ENCODE measurements around the gene PPP3CA. TPM values are rescaled to one million over a fixed set of nuclear protein-coding genes. Genes with fewer than 3 reads are reported as not detected.

The PPP3CA gene
- total and polyA plus RNA-seq, 2 of the 8 experiments (the other 6 are each of a cell fraction or from before 2014, with no cell fraction given), result 7.9 to 35.0 TPM

GRCh38 chr4:101142259-101142658 is 205.1 kb downstream of the PPP3CA start:
- Histone ChIP-seq H3K23me2 (ENCODE audit: low read depth, low read length) (no peaks in the 10 kb centered on the region), H2AFZ (ENCODE audit: low read length) (no peak overlapping the region), H3K23ac (ENCODE audit: insufficient read length) (no peak overlapping the region), H3K79me1 (ENCODE audit: low read depth, low read length) (no peaks in the 10 kb centered on the region; the same call in 1 of the 2 replicates), H3K9ac (replicated peaks in 1 of 4; ENCODE audit: extremely low read depth in 1 of 4, low read depth in 3 of 4, low read length in 3 of 4) (no peak overlapping the region), H4K20me1 (replicated peaks in 1 of 2; ENCODE audit: control insufficient read depth in 1 of 2, insufficient read depth in 2 of 2, low read length in 2 of 2) (no peaks in the 10 kb centered on the region), H2BK5ac (ENCODE audit: low read depth, low read length) (no peak overlapping the region), H4K8ac (ENCODE audit: extremely low read depth, insufficient read depth, low read length) (no peak overlapping the region), H3K4ac (replicated peaks; ENCODE audit: insufficient read length, low read depth, low read length) (no peak overlapping the region), H2BK120ac (replicated peaks; ENCODE audit: low read depth, low read length) (no peak overlapping the region), H4K91ac (replicated peaks; ENCODE audit: insufficient read length, low read length) (no peak overlapping the region), H3K14ac (ENCODE audit: insufficient read length) (no peak overlapping the region), H3K27ac (ENCODE audit: low read depth, low read length) (no peak overlapping the region), H3K56ac (replicated peaks; ENCODE audit: insufficient read length, low read depth, low read length) (no peak overlapping the region), H2AK5ac (ENCODE audit: low read depth, low read length) (no peak overlapping the region), H4K5ac (ENCODE audit: insufficient read length, low read depth, low read length) (no peak overlapping the region), H2BK15ac (ENCODE audit: low read length) (no peak overlapping the region), H3K4me2 (ENCODE audit: insufficient read depth in 1 of 2, low read depth in 2 of 2, low read length in 2 of 2) (no peak overlapping the region), H3K4me1 (replicated peaks in 1 of 4; ENCODE audit: control insufficient read depth in 3 of 4, insufficient read depth in 4 of 4, low read length in 3 of 4) (0 out of 7 replicates have a peak, but pooled peaks cover 0 to 2% (median under 1%) of the 10 kb centered on the region in 4 experiments), H2BK20ac (ENCODE audit: low read length) (no peak overlapping the region), H3K18ac (ENCODE audit: extremely low read depth, low read length) (no peak overlapping the region), H3K36me3 (ENCODE audit: control insufficient read depth in 2 of 4, insufficient read depth in 4 of 4, low read length in 3 of 4) (no peaks in the 10 kb centered on the region), H2BK12ac (ENCODE audit: low read depth, low read length) (no peak overlapping the region), H3K79me2 (ENCODE audit: control insufficient read depth in 1 of 2, insufficient read depth in 2 of 2, low read length in 2 of 2) (no peaks in the 10 kb centered on the region), H3K27me3 (replicated peaks in 1 of 4; ENCODE audit: control insufficient read depth in 3 of 4, extremely low read depth in 1 of 4, insufficient read depth in 3 of 4, low read length in 3 of 4) (no peaks in the 10 kb centered on the region), H3K9me3 (ENCODE audit: insufficient read depth in 2 of 2, low read depth in 1 of 2, low read length in 1 of 2) (no peaks in the 10 kb centered on the region), H3K4me3 (ENCODE audit: extremely low read depth in 1 of 4, insufficient read depth in 2 of 4, low read depth in 3 of 4, low read length in 4 of 4) (no peak overlapping the region)
- 92% methylated on average over 4 of the region's 4 CpGs; no CpG with 5 or more reads in 1 of the 2 experiments for WGBS, 2 experiments (ENCODE audit: extremely low coverage in 1 of 2, insufficient coverage in 1 of 2, insufficient read length in 1 of 2, insufficient replicate concordance in 2 of 2, low coverage in 1 of 2, low lambda C conversion rate in 2 of 2, missing lambda C conversion rate in 1 of 2)
- TF ChIP-seq JUN (IDR thresholded peaks at IDR 0.05; ENCODE audit: low read depth, low read length), result no peak
- TF ChIP-seq TCF12 (IDR thresholded peaks at IDR 0.05; ENCODE audit: low read depth, low read length), result no peak
- no peak for TF ChIP-seq POU5F1 (IDR thresholded peaks at IDR 0.05; ENCODE audit: low read depth, low read length)
- TF ChIP-seq SRF (IDR thresholded peaks at IDR 0.05; ENCODE audit: low read depth, low read length), result no peak
- TF ChIP-seq SIX5 (IDR thresholded peaks at IDR 0.05; ENCODE audit: low read depth, low read length), result no peak
- TF ChIP-seq TAF1 (IDR thresholded peaks at IDR 0.05; ENCODE audit: low read depth, low read length), result no peak
- TF ChIP-seq CBX8 (IDR thresholded peaks at IDR 0.05; ENCODE audit: borderline replicate concordance, low read depth, low read length), result no peak
- no peak for TF ChIP-seq SIN3A (conservative IDR thresholded peaks at IDR 0.05 in 1 of 2, IDR thresholded peaks at IDR 0.05 in 1 of 2; ENCODE audit: low read depth in 1 of 2, low read length in 2 of 2)
- TF ChIP-seq TBP (IDR thresholded peaks at IDR 0.05; ENCODE audit: low read depth, low read length), result no peak
- TF ChIP-seq CBX5 (IDR thresholded peaks at IDR 0.05; ENCODE audit: low read depth, low read length), result no peak
- no peak for TF ChIP-seq RBBP5 (IDR thresholded peaks at IDR 0.05; ENCODE audit: borderline replicate concordance, low read depth, low read length)
- TF ChIP-seq, protein P1, sequence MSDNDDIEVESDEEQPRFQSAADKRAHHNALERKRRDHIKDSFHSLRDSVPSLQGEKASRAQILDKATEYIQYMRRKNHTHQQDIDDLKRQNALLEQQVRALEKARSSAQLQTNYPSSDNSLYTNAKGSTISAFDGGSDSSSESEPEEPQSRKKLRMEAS (IDR thresholded peaks at IDR 0.05), result no peak
- no peak for TF ChIP-seq EZH2 (IDR thresholded peaks at IDR 0.05; ENCODE audit: low read depth, low read length, severe bottlenecking)
- TF ChIP-seq RXRA (IDR thresholded peaks at IDR 0.05; ENCODE audit: insufficient read depth, low read depth, low read length), result no peak
- DNase-seq (ENCODE audit: low read depth in 1 of 2, low spot score in 2 of 2) (no peak), FAIRE-seq (no peak)
- ChIA-PET POLR2A (ENCODE audit: partially characterized antibody) (no interaction called here), CTCF (ENCODE audit: partially characterized antibody) (interaction anchor here (0.5 kb wide), 1 partner anchor 716 kb away, joined by 3 read pairs; no protein-coding TSS in a partner anchor)

Data from H1 (cell line).